Posterior vena cava (tissue), 2 donors: ENCODE measurements around the gene PSME2. TPM values are rescaled to one million over a fixed set of nuclear protein-coding genes. Genes with fewer than 3 reads are reported as not detected.

Source experiments
- DNase-seq: peaks from one replicate; pipeline ENCODE4 v3.0.0-alpha.2; 2020; ENCODE audit warnings: low spot score
- intact Hi-C, 2 donors: fragments of 100-400 bp; cut with DNase I; formaldehyde crosslinking; loops; one replicate each; pipeline versions ENCODE4 v1.14.1 to v1.14.2; 2022 to 2023
- total RNA-seq, 2 donors: library from RNA; stranded (reverse); fragmentation: NEBNext Ultra II Directional; extraction: Animal tissue kit (Norgen Biotek cat#: 25700); gene quantifications; one replicate each; pipeline ENCODE4 v1.2.1, GENCODE V29; 2021
- donor health status: DM: yes; HTN: yes; CAD: no.
- donor health status: DM: yes; HTN: yes; CAD: no.

Gene PSME2
- total RNA-seq, 2 donors from 2014 or later = 72.6 to 97.7 TPM

GRCh38 chr14:24159777-24160498 is 13.5 kb upstream of the PSME2 start:
- intact Hi-C loops = no loop called here
- DNase-seq = no peak

GRCh38 chr14:24157331-24157730 is 10.9 kb upstream of the PSME2 start:
- DNase-seq = no peak
- intact Hi-C loops = no loop called here

- intact Hi-C loops = no loop called here
- DNase-seq = no peak
These were observed 10.4 kb upstream of the PSME2 start for GRCh38 chr14:24156840-24157239.

GRCh38 chr14:24155100-24155499 is 8.7 kb upstream of the PSME2 start:
- intact Hi-C loops = no loop called here
- DNase-seq = no peak

- intact Hi-C loops = no loop called here
- DNase-seq = no peak
These were observed 5.1 kb upstream of the PSME2 start for GRCh38 chr14:24151404-24152080.

- intact Hi-C loops = no loop called here
- DNase-seq = no peak
These were observed 4.6 kb upstream of the PSME2 start for GRCh38 chr14:24150993-24151392.

GRCh38 chr14:24150567-24150966 is 4.2 kb upstream of the PSME2 start:
- intact Hi-C loops = no loop called here
- no peak for DNase-seq

GRCh38 chr14:24150061-24150460 is 3.7 kb upstream of the PSME2 start:
- no peak for DNase-seq
- intact Hi-C loops = no loop called here

- intact Hi-C loops = no loop called here
- no peak for DNase-seq
These were observed 3.0 kb upstream of the PSME2 start for GRCh38 chr14:24149302-24149969.

GRCh38 chr14:24147761-24148428 is 1.5 kb upstream of the PSME2 start:
- peak; percentile 87 for DNase-seq
- intact Hi-C loops = no loop called here

GRCh38 chr14:24146978-24147760 is 759 bp upstream of the PSME2 start, which contains the start of gene RNF31:
Gene RNF31, plus strand, starts transcription at chr14:24147498. Its CDS starts 201 bp downstream, at chr14:24147699.
- peak; percentile 99 for DNase-seq
- intact Hi-C loops = no loop called here

GRCh38 chr14:24145690-24146452 is 539 bp downstream of the PSME2 start:
- intact Hi-C loops = no loop called here
- no peak for DNase-seq

- no peak for DNase-seq
- intact Hi-C loops = no loop called here
These were observed 1.2 kb downstream of the PSME2 start for GRCh38 chr14:24145219-24145618.

GRCh38 chr14:24144451-24144850 is 2.0 kb downstream of the PSME2 start:
- intact Hi-C loops = no loop called here
- no peak for DNase-seq

- intact Hi-C loops = loop anchor here in 1 of 2 donors (1.0 kb wide), 1 partner anchor 41 kb away; no protein-coding TSS in a partner anchor
These were observed 2.9 kb downstream of the PSME2 start for GRCh38 chr14:24143511-24143910.

GRCh38 chr14:24141097-24141880 is 5.1 kb downstream of the PSME2 start, which contains the start of gene EMC9:
Gene EMC9, minus strand, starts transcription at chr14:24141591. Its CDS starts 287 bp downstream, at chr14:24141304.
- intact Hi-C loops = no loop called here
- peak; percentile 100 for DNase-seq

More at GRCh38 chr14:24143511-24143910, 2.9 kb downstream of the PSME2 start:
- no peak for DNase-seq

- DNase-seq = no peak
- intact Hi-C loops = no loop called here
These were observed 7.0 kb downstream of the PSME2 start for GRCh38 chr14:24139272-24139934.
